ENCODE results near the gene ROBO2. TPM values are rescaled to one million over a fixed set of nuclear protein-coding genes. Genes with fewer than 3 reads are reported as not detected.

The ROBO2 gene
- total and polyA plus RNA-seq, 10 donors: 0.41 to 14.8 (median 5.2) TPM

DNA sequence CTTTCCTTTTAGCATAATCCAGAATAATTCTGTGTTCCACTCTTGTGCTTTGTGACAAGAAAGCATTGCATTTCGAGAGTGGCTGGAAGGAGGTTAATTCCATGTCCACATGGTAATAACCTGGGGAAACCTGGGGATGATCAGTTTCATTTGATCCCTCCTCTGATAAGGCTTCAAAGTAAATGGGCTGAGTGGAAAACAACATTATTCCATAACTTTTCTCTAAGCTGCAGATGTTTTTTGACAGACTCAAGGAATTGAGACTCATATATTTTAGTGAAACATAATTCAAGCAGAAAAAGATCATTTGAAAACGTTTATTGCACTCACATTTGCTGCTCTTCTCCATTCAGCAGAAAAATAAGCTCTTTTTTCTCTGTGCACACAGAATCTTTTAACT lies 44.6 kb downstream of the ROBO2 start:
- intact Hi-C loops (cut with DNase I; ENCODE audit: low total_unique reads): no loop called here
- no peak overlapping the region for H3K4me3 ChIP-seq
- TF ChIP-seq POLR2AphosphoS5 (IDR thresholded peaks at IDR 0.05) (no peak), POLR2A (IDR thresholded peaks at IDR 0.05) (no peak)
- TF ChIP-seq, protein P1, sequence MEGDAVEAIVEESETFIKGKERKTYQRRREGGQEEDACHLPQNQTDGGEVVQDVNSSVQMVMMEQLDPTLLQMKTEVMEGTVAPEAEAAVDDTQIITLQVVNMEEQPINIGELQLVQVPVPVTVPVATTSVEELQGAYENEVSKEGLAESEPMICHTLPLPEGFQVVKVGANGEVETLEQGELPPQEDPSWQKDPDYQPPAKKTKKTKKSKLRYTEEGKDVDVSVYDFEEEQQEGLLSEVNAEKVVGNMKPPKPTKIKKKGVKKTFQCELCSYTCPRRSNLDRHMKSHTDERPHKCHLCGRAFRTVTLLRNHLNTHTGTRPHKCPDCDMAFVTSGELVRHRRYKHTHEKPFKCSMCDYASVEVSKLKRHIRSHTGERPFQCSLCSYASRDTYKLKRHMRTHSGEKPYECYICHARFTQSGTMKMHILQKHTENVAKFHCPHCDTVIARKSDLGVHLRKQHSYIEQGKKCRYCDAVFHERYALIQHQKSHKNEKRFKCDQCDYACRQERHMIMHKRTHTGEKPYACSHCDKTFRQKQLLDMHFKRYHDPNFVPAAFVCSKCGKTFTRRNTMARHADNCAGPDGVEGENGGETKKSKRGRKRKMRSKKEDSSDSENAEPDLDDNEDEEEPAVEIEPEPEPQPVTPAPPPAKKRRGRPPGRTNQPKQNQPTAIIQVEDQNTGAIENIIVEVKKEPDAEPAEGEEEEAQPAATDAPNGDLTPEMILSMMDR (IDR thresholded peaks at IDR 0.05 in 8 of 11, conservative IDR thresholded peaks at IDR 0.05 in 3 of 11): no peak
- H3K27ac ChIP-seq: no peak overlapping the region
- no peak for DNase-seq
- H3K27me3 ChIP-seq (replicated peaks in 1 of 7): no peaks in the 10 kb centered on the region
- 48 to 62% (median 53%) methylated on average over 2 of the region's 2 CpGs for WGBS, 5 donors
- H3K36me3 ChIP-seq: no peaks in the 10 kb centered on the region
- H3K4me1 ChIP-seq: no peaks in the 10 kb centered on the region
- no peaks in the 10 kb centered on the region for H3K9me3 ChIP-seq

DNA sequence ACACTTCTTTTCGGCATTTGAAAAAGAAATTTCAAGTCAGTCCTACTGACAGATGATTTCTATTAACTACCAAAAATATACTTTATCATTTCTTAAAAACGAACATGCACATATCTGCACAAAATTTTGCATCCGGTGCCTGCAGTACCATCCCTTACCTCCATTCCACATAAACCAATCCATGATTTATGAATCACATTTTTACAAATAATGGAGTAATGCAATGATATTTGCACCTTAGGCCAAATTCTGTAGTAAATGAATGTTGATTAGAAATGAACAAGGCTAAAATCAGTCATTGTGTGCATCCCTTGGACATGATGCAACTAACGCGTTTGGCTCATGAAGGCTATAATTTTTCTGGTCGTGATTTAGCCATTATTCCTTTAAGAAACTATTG lies 46.5 kb downstream of the ROBO2 start:
- intact Hi-C loops (cut with DNase I; ENCODE audit: low total_unique reads): no loop called here
- no peak overlapping the region for H3K4me3 ChIP-seq
- no peaks in the 10 kb centered on the region for H3K9me3 ChIP-seq
- TF ChIP-seq, protein P1 (IDR thresholded peaks at IDR 0.05 in 8 of 11, conservative IDR thresholded peaks at IDR 0.05 in 3 of 11): no peak
- TF ChIP-seq POLR2A (IDR thresholded peaks at IDR 0.05): no peak
- no peak for TF ChIP-seq POLR2AphosphoS5 (IDR thresholded peaks at IDR 0.05)
- no peaks in the 10 kb centered on the region for H3K27me3 ChIP-seq (replicated peaks in 1 of 7)
- H3K4me1 ChIP-seq: no peaks in the 10 kb centered on the region
- no peak for DNase-seq
- no peak overlapping the region for H3K27ac ChIP-seq
- H3K36me3 ChIP-seq: no peaks in the 10 kb centered on the region
- WGBS, 5 donors: 86 to 93% (median 90%) methylated on average over 6 of the region's 6 CpGs

DNA sequence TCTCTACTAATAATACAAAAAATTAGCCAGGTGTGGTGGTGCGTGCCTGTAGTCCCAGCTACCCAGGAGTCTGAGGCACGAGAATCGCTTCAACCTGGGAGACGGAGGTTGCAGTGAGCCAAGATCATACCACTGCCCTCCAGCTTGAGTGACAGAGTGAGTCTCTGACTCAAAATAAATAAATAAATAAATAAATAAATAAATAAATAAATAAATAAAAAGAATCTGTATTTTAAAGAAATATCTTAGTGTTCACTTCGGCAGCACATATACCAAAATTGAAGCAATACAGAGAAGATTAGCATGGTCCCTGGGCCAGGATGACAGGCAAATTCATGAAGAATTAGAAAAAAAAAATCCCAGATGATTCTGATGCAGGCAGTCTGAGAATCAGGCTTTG lies 51.9 kb downstream of the ROBO2 start:
- 89 to 97% (median 93%) methylated on average over 5 of the region's 5 CpGs for WGBS, 5 donors
- Histone ChIP-seq H3K27me3 (replicated peaks in 1 of 7) (no peaks in the 10 kb centered on the region), H3K36me3 (no peaks in the 10 kb centered on the region), H3K27ac (no peak overlapping the region), H3K4me3 (no peak overlapping the region), H3K9me3 (no peaks in the 10 kb centered on the region), H3K4me1 (no peaks in the 10 kb centered on the region)
- intact Hi-C loops (cut with DNase I; ENCODE audit: low total_unique reads): no loop called here
- DNase-seq: no peak
- no peak for TF ChIP-seq POLR2A (IDR thresholded peaks at IDR 0.05)
- TF ChIP-seq, protein P1 (IDR thresholded peaks at IDR 0.05 in 8 of 11, conservative IDR thresholded peaks at IDR 0.05 in 3 of 11): no peak
- no peak for TF ChIP-seq POLR2AphosphoS5 (IDR thresholded peaks at IDR 0.05)

DNA sequence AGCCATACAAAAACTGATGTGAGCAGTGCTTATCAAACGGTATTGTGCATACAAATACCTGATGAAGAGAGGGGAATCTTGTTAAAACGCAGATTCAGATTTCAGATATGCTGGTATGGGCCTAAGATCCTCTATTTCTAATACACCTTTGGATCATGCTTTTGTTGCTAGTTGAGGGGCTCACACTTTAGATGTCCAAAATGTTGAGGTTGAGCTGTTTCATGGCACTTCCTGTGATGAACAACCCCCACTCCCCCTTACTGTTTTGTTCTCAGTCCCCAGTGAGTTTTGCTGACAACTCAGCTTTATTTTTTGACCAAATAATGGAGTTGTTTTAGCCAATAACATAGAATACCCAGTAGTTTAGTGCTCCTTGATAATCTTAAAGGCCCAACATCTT lies 53.2 kb downstream of the ROBO2 start:
- intact Hi-C loops (cut with DNase I; ENCODE audit: low total_unique reads): no loop called here
- 55 to 63% (median 58%) methylated on average over 2 of the region's 2 CpGs for WGBS, 5 donors
- H3K4me3 ChIP-seq: no peak overlapping the region
- no peaks in the 10 kb centered on the region for H3K27me3 ChIP-seq (replicated peaks in 1 of 7)
- peaks cover 0 to 3% (median 0%) of the 10 kb centered on the region in 8 donors for H3K9me3 ChIP-seq
- no peak overlapping the region for H3K27ac ChIP-seq
- TF ChIP-seq, protein P1 (IDR thresholded peaks at IDR 0.05 in 8 of 11, conservative IDR thresholded peaks at IDR 0.05 in 3 of 11): no peak
- TF ChIP-seq POLR2A (IDR thresholded peaks at IDR 0.05) (no peak), POLR2AphosphoS5 (IDR thresholded peaks at IDR 0.05) (no peak)
- H3K36me3 ChIP-seq: no peaks in the 10 kb centered on the region
- H3K4me1 ChIP-seq: no peaks in the 10 kb centered on the region
- no peak for DNase-seq
